Glutamatergic neuron (in vitro differentiated cells): Measurements from ENCODE around the gene THAP7. TPM values are rescaled to one million over a fixed set of nuclear protein-coding genes. Genes with fewer than 3 reads are reported as not detected.

ENCODE experiments used
- DNase-seq: peaks from one replicate; pipeline ENCODE4 v3.0.0; 2022
- H3K27ac Mint-ChIP-seq: one replicate; pipeline ENCODE4 v1.8.0; 2020; ENCODE audit warnings: mild to moderate bottlenecking, mixed read lengths, inconsistent platforms; ENCODE audit not compliant: unreplicated experiment
- H3K27me3 Mint-ChIP-seq: one replicate; pipeline ENCODE4 v1.8.0; 2020; ENCODE audit warnings: mild to moderate bottlenecking, moderate library complexity, mixed read lengths, inconsistent platforms; ENCODE audit not compliant: unreplicated experiment
- H3K36me3 Mint-ChIP-seq: one replicate; pipeline ENCODE4 v1.8.0; 2020; ENCODE audit warnings: mild to moderate bottlenecking, mixed read lengths, inconsistent platforms; ENCODE audit not compliant: unreplicated experiment
- H3K4me1 Mint-ChIP-seq: one replicate; pipeline ENCODE4 v1.8.0; 2020; ENCODE audit warnings: mild to moderate bottlenecking, low read depth, mixed read lengths, inconsistent platforms; ENCODE audit not compliant: unreplicated experiment
- H3K4me3 Mint-ChIP-seq: one replicate; pipeline ENCODE4 v1.8.0; 2020; ENCODE audit warnings: mild to moderate bottlenecking, mixed read lengths, inconsistent platforms; ENCODE audit not compliant: unreplicated experiment
- H3K9me3 Mint-ChIP-seq: one replicate; pipeline ENCODE4 v1.8.0; 2020; ENCODE audit warnings: mild to moderate bottlenecking, moderate library complexity, mixed read lengths, inconsistent platforms; ENCODE audit not compliant: unreplicated experiment
- CTCF ChIP-seq: fragments of 200-600 bp; sonication (generic); IDR thresholded peaks from one replicate; pipeline ENCODE4 v1.5.0; 2021; ENCODE audit not compliant: partially characterized antibody, unreplicated experiment
- total RNA-seq: library from RNA; stranded (reverse); fragmentation: NEBNext Ultra II Directional; extraction: Animal tissue kit (Norgen Biotek cat#: 25700); gene quantifications from one replicate; pipeline ENCODE4 v1.2.1, GENCODE V29; 2021; ENCODE audit not compliant: unreplicated experiment

THAP7 gene
- total RNA-seq, 1 donor from 2014 or later, result 17.8 TPM

GRCh38 chr22:21014726-21015465, 13.0 kb upstream of the THAP7 start, which contains the start of gene P2RX6:
Gene P2RX6, plus strand, starts transcription at chr22:21015165. Its CDS starts 10 bp downstream, at chr22:21015175.
- no peak for TF ChIP-seq CTCF
- peak within 1 kb of the TSS; percentile 99 for H3K27ac Mint-ChIP-seq
- H3K36me3 Mint-ChIP-seq, result no peaks in the 10 kb centered on the region
- DNase-seq, result peak; percentile 75
- H3K4me1 Mint-ChIP-seq, result peaks cover 35% of the 10 kb centered on the region
- H3K27me3 Mint-ChIP-seq, result peaks cover 25% of the 10 kb centered on the region
- peak within 1 kb of the TSS; percentile 99 for H3K4me3 Mint-ChIP-seq
- peaks cover 10% of the 10 kb centered on the region for H3K9me3 Mint-ChIP-seq

DNA sequence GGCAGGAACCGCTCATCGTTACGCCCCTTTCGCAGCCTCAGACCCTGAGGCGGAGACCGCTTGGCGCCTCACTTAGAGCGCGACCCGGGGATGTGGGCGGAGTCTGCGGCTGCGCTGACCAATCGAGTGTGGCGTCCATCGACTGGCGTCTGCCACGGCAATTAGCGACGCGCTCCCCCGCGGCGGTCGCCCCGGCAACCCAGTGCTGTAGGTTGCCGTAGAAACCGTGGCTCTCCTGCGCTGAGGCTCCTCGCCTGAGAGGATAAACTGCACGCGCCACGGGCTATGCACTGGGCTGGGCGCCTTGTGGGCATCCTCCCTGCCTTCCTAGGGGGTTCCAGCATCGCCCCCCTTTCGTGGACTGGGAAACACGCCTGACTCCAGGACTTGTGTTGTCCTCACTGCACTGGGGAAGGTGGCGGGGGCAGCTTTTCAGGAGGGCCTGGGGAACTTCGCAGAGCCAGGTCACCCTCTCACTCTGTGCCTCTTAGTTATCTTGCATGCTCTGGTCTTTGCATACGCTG, 12.3 kb upstream of the THAP7 start:
- Mint-ChIP-seq H3K9me3 (peaks cover 10% of the 10 kb centered on the region), H3K4me1 (peaks cover 35% of the 10 kb centered on the region), H3K27me3 (peaks cover 25% of the 10 kb centered on the region), H3K36me3 (no peaks in the 10 kb centered on the region), H3K4me3 (peak overlapping the region; percentile 99), H3K27ac (peak overlapping the region; percentile 99)
- peak; percentile 98 for DNase-seq
- no peak for TF ChIP-seq CTCF

GRCh38 chr22:21013657-21014201, 11.8 kb upstream of the THAP7 start:
- no peak for DNase-seq
- H3K9me3 Mint-ChIP-seq, result peaks cover 10% of the 10 kb centered on the region
- peak overlapping the region; percentile 92 for H3K27ac Mint-ChIP-seq
- H3K27me3 Mint-ChIP-seq, result peaks cover 25% of the 10 kb centered on the region
- peak overlapping the region; percentile 99 for H3K4me3 Mint-ChIP-seq
- peaks cover 35% of the 10 kb centered on the region for H3K4me1 Mint-ChIP-seq
- no peak for TF ChIP-seq CTCF
- no peaks in the 10 kb centered on the region for H3K36me3 Mint-ChIP-seq

- Mint-ChIP-seq H3K4me1 (peaks cover 35% of the 10 kb centered on the region), H3K9me3 (peaks cover 10% of the 10 kb centered on the region), H3K27me3 (peaks cover 23% of the 10 kb centered on the region), H3K36me3 (no peaks in the 10 kb centered on the region), H3K27ac (peak overlapping the region; percentile 68), H3K4me3 (peak overlapping the region; percentile 99)
- no peak for DNase-seq
- no peak for TF ChIP-seq CTCF
Observed at GRCh38 chr22:21012446-21013407, 10.8 kb upstream of the THAP7 start.
